AG09309 (cell line): ENCODE measurements around the gene ARMC2.
"Not testable (repeated sequence)": the region's sequence is repeated elsewhere in the genome, so short reads cannot be mapped to it uniquely, and the experiment has no call there.

Experiments
- DNase-seq: peaks from one replicate; pipeline ENCODE4 v3.0.0-alpha.2; 2010; ENCODE audit warnings: low read depth
- H3K4me3 ChIP-seq: 2 replicates; pipeline ENCODE4 v1.5.1; 2011; ENCODE audit warnings: mild to moderate bottlenecking, low read depth, low read length, moderate library complexity; ENCODE audit not compliant: control insufficient read depth
- CTCF ChIP-seq: IDR thresholded peaks from 2 replicates; pipeline ENCODE4 v1.5.1; 2011; ENCODE audit warnings: mild to moderate bottlenecking, low read depth, low read length, inconsistent platforms; ENCODE audit not compliant: insufficient read depth, control insufficient read depth; ENCODE audit errors: missing control alignments

ARMC2 gene

GRCh38 chr6:108847738-108848115 is 495 bp upstream of the ARMC2 start:
- peak overlapping the region; percentile 59 for H3K4me3 ChIP-seq
- no peak for TF ChIP-seq CTCF
- DNase-seq, result no peak

DNA sequence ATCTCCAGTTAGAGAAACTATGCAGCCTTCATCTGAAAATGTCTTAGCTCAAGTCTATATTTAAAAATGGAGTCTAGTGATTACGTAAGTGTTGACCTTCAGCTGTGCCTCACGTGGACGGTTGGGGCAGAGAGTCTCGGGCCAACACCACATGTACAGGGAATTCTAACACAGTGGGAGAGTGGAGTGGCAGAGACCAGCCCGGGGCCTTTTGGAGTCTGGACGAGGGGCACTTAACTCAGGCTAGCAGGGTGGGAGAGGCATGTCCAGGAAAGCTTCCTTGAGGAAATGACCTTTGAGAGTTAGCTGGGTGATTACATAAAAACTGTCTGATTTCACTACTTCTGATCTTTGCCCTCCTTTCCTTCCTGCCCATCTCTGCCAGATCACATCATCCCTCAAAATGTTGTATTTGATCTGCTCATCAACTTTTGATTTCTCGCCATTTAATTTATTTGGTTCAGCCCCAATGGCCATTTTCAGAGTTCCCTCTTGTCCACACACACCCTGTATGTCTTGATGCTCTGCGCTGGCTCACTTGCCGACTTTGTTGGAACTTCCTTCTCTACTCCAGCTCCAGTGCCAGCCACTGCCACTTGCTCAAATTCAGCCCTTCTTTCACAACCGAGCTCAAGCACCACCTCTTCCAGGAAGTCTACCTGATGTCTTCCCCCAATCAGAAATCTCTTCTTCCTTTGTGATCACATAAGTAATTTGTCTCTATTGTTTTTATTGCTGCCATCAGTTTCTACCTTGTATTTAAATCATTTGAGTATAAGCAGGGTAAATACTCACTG is 2.6 kb downstream of the ARMC2 start:
- H3K4me3 ChIP-seq, result no peak overlapping the region
- no peak for DNase-seq
- TF ChIP-seq CTCF, result no peak

DNA sequence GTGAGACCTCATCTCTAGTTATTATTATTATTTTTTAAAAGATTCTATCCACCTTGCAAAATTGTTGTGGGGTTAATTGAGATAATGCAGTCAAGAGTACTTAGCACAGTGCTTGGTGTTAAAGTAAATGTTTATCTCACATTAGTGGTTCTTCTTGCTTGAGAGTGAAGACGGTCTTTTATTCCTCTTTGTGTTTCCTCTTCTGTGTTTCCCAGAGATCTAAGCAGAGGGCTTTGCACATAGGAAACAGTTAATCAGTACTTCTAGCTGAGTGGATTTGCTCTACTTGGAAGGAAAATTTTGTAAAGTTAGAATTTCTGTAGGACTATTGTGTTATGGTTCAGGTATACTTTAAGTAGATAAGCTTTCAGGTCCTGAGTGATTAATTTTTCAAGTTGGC is 3.5 kb downstream of the ARMC2 start:
- no peak for DNase-seq
- no peak overlapping the region for H3K4me3 ChIP-seq
- TF ChIP-seq CTCF, result no peak

GRCh38 chr6:108853077-108853476 is 4.9 kb downstream of the ARMC2 start:
- no peak for DNase-seq
- H3K4me3 ChIP-seq, result no peak overlapping the region
- TF ChIP-seq CTCF, result no peak

DNA sequence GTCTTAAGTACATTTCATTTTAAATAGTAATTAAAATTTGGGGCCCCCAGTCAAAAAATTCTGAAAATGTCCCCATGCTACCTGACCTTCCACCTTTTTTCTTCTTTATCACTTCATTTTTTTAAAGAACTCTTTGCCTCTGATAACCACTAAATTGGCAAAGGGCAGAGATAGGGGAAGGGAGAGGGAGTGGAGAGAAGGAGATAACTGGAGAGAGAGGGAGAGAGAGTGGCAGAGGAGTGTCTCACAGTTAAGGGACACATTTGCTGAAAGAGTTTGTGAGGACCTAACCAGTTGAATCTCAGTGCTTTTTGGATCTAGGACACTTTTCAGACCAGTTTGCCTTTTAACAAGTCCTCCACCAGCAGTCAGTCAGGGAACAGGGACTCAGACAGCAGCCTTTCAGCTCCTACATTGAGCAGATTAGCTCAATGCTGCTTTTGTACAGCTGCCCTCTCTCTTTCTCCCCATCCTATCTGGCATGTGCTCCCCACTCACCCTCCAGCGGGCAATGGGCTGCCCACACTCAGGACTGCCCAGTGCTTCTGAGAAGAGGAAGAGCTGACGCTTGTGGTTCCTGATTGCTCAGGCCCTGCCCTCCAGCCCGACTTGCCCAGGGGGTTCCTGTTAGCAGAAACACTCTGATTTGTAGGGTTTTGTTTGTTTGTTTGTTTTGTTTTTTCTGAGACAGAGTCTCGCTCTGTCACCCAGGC is 14.4 kb downstream of the ARMC2 start:
- no peak for TF ChIP-seq CTCF
- DNase-seq, result no peak
- no peak overlapping the region for H3K4me3 ChIP-seq

DNA sequence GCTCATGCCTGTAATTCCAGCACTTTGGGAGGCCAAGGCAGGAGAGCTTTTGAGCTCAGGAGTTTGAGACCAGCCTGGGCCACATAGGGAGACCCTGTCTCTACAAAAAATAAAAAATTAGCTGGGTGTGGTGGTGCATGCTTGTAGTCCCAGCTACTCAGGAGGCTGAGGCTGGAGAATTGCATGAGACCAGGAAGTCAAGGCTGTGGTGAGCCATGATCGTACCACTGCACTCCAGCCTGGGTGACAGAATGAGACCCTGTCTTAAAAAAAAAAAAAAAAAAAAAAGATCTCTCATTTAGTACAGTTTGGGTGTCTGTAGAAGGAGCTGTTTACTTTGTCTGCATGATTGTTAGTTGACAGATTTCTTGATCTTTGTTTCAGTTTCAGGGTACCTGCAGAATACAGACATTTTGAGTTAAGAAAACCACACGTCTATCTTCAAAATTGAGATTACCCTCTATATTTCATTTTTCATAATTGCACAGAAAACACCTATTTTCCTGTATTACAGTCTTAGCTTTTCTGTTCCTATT is 17.6 kb downstream of the ARMC2 start:
- DNase-seq, H3K4me3 ChIP-seq: not testable (repeated sequence)

DNA sequence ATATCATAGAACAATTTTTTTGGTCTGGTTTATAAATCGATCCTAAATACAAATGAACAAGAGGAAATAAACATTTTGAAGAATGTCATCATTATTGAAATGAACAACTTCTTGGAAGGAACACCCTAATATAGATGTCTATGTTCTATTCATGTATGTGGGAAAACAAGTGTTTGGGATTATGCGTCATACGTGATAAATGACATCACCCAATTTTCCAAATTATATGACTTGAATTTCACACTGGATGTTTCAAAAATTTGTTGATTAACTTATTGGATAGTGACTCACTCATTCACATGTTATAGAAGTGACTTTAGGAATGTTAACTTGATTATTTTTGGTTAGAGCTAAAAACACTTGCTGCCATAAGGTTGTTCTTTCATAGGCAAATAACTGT is 18.6 kb downstream of the ARMC2 start:
- TF ChIP-seq CTCF, result no peak
- no peak overlapping the region for H3K4me3 ChIP-seq
- no peak for DNase-seq
